Neural cell (in vitro differentiated cells): ENCODE results near the gene THRSP.

ENCODE experiments used
- EP300 ChIP-seq: fragments of 450-650 bp; conservative IDR thresholded peaks from 2 replicates; pipeline ENCODE4 v1.6.1; 2014; ENCODE audit warnings: antibody characterized with exemption, mild to moderate bottlenecking, moderate library complexity; ENCODE audit not compliant: poor library complexity, severe bottlenecking
- EZH2 ChIP-seq: fragments of 200-600, 300-800 bp; shearing (Covaris generic), sonication (generic); IDR thresholded peaks from 2 replicates; pipeline ENCODE4 v1.6.1; 2014; ENCODE audit warnings: antibody characterized with exemption, low read length, borderline replicate concordance, mild to moderate bottlenecking; ENCODE audit not compliant: insufficient read depth, poor library complexity, severe bottlenecking
- POLR2AphosphoS5 ChIP-seq: IDR thresholded peaks from 2 replicates; pipeline ENCODE4 v1.6.1; 2012
- TAF1 ChIP-seq: IDR thresholded peaks from 2 replicates; pipeline ENCODE4 v1.6.1; 2012; ENCODE audit warnings: low read depth
- TF ChIP-seq, protein P1 (sequence below): fragments of 450-650 bp; IDR thresholded peaks from 2 replicates; pipeline ENCODE4 v1.5.1; 2014; ENCODE audit warnings: antibody characterized with exemption, mild to moderate bottlenecking, moderate library complexity; ENCODE audit not compliant: poor library complexity, severe bottlenecking
- TF ChIP-seq, protein P2 (sequence below): IDR thresholded peaks from 2 replicates; pipeline ENCODE4 v1.6.1; 2012; ENCODE audit warnings: borderline replicate concordance

DNA sequence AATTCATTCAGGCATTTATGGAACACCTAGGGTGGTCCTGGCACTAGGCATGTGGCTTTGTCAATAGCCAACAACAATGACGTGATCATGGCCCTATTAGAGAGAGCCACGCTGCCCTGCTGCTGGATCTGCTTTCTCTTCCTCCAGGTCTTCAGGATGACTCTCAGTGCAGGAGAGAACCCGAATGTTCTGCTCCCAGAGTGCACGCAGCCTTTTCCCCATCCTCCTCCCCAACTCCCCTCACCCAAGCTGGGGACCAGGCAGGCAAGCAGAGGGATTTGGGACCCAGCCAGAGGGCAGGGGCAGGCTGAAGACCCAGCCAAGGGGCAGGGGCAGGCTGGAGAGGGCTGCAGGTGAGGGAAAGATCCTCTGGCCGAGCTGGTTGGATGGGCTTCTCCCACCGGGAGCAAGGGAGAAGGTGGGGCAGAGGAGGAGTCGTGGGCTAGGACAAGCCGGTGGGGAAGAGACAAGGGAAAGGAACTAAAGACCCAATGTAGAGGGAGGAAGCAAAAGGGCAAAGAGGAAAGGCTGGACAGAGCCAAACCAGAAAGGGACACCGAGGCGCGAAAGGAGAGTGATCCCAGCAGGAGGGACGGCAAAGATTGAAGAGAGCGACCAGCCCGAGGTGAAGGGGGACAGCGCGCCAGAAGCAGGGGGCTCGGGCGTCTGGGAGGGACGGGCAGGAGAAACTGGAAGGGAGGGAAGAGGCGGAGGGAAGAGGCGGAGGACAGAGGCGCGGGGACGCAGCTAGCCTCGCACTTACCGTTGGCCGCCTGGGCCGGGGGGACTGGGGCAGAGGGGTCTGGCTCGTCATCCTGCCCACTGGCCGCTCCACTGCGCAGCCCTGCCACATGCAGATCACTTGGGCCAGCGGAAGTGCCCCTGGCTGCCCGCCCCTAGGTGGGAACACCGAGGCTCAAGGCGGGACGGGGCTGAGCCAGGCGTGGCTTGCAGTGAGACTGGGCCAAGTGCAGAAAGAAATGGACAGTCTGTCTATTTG lies 41.0 kb upstream of the THRSP start, which contains the start of gene KCTD14:
- TF ChIP-seq, protein P1, sequence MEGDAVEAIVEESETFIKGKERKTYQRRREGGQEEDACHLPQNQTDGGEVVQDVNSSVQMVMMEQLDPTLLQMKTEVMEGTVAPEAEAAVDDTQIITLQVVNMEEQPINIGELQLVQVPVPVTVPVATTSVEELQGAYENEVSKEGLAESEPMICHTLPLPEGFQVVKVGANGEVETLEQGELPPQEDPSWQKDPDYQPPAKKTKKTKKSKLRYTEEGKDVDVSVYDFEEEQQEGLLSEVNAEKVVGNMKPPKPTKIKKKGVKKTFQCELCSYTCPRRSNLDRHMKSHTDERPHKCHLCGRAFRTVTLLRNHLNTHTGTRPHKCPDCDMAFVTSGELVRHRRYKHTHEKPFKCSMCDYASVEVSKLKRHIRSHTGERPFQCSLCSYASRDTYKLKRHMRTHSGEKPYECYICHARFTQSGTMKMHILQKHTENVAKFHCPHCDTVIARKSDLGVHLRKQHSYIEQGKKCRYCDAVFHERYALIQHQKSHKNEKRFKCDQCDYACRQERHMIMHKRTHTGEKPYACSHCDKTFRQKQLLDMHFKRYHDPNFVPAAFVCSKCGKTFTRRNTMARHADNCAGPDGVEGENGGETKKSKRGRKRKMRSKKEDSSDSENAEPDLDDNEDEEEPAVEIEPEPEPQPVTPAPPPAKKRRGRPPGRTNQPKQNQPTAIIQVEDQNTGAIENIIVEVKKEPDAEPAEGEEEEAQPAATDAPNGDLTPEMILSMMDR = no peak
- TF ChIP-seq, protein P2, sequence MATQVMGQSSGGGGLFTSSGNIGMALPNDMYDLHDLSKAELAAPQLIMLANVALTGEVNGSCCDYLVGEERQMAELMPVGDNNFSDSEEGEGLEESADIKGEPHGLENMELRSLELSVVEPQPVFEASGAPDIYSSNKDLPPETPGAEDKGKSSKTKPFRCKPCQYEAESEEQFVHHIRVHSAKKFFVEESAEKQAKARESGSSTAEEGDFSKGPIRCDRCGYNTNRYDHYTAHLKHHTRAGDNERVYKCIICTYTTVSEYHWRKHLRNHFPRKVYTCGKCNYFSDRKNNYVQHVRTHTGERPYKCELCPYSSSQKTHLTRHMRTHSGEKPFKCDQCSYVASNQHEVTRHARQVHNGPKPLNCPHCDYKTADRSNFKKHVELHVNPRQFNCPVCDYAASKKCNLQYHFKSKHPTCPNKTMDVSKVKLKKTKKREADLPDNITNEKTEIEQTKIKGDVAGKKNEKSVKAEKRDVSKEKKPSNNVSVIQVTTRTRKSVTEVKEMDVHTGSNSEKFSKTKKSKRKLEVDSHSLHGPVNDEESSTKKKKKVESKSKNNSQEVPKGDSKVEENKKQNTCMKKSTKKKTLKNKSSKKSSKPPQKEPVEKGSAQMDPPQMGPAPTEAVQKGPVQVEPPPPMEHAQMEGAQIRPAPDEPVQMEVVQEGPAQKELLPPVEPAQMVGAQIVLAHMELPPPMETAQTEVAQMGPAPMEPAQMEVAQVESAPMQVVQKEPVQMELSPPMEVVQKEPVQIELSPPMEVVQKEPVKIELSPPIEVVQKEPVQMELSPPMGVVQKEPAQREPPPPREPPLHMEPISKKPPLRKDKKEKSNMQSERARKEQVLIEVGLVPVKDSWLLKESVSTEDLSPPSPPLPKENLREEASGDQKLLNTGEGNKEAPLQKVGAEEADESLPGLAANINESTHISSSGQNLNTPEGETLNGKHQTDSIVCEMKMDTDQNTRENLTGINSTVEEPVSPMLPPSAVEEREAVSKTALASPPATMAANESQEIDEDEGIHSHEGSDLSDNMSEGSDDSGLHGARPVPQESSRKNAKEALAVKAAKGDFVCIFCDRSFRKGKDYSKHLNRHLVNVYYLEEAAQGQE = no peak
- no peak for TF ChIP-seq EZH2
- TF ChIP-seq POLR2AphosphoS5 = no peak
- TF ChIP-seq EP300 = no peak
- TF ChIP-seq TAF1 = no peak
